ENCODE data around the gene SOAT2. TPM values are rescaled to one million over a fixed set of nuclear protein-coding genes. Genes with fewer than 3 reads are reported as not detected.
A peak's percentile ranks its signal among the peaks of the same experiment; 100 is the strongest.

The SOAT2 gene
- total RNA-seq, 5 donors from 2014 or later (not counting 1 experiment from before 2014, with no cell fraction given), result 0.82 to 1.6 (median 0.89) TPM

GRCh38 chr12:53074999-53075370 is 28.3 kb upstream of the SOAT2 start:
- H3K4me1 ChIP-seq (ENCODE audit: control insufficient read depth in 1 of 2, extremely low read depth in 1 of 2, insufficient read depth in 2 of 2, low read length in 2 of 2), result peaks cover 4 to 31% of the 10 kb centered on the region in 2 experiments
- Mint-ChIP-seq H3K4me3 (no peak overlapping the region), H3K36me3 (peaks cover 42% of the 10 kb centered on the region), H3K9me3 (no peaks in the 10 kb centered on the region), H3K27ac (no peak overlapping the region), H3K4me1 (peaks cover 57 to 61% (median 60%) of the 10 kb centered on the region in 3 donors), H3K27me3 (no peaks in the 10 kb centered on the region)
- WGBS (ENCODE audit: insufficient coverage), result 86% methylated on average over 3 of the region's 3 CpGs
- H3K4me3 ChIP-seq (ENCODE audit: control insufficient read depth in 1 of 2, extremely low read depth in 1 of 2, low read length in 1 of 2), result no peak overlapping the region
- H3K27me3 ChIP-seq (replicated peaks in 1 of 2; ENCODE audit: control insufficient read depth in 2 of 2, extremely low read depth in 1 of 2, insufficient read depth in 2 of 2, low read length in 1 of 2), result no peaks in the 10 kb centered on the region
- peaks cover 3 to 65% of the 10 kb centered on the region in 2 donors for H3K36me3 ChIP-seq (ENCODE audit: control insufficient read depth in 2 of 2, extremely low read depth in 1 of 2, insufficient read depth in 1 of 2, low read length in 1 of 2)
- POLR2A ChIA-PET, result interaction anchor here in 1 of 2 donors (0.6 kb wide), 1 partner anchor 13 kb away, joined by 3 read pairs; no protein-coding TSS in a partner anchor
- H3K27ac ChIP-seq (ENCODE audit: low read length), result no peak overlapping the region
- CTCF ChIA-PET, result no interaction called here
- no peak for DNase-seq
- ATAC-seq (replicated peaks in 1 of 4), result no peak
- H3K9me3 ChIP-seq, result no peaks in the 10 kb centered on the region

GRCh38 chr12:53076461-53076860 is 26.8 kb upstream of the SOAT2 start:
- ChIA-PET POLR2A (no interaction called here), CTCF (interaction anchor here in 1 of 2 donors (1.5 kb wide), 1 partner anchor 11 kb away, joined by 7 read pairs; no protein-coding TSS in a partner anchor)
- no peak overlapping the region for H3K4me3 Mint-ChIP-seq
- ATAC-seq (replicated peaks in 1 of 4) (no peak), DNase-seq (no peak)
- no peaks in the 10 kb centered on the region for H3K9me3 Mint-ChIP-seq
- Histone ChIP-seq H3K4me1 (ENCODE audit: control insufficient read depth in 1 of 2, extremely low read depth in 1 of 2, insufficient read depth in 2 of 2, low read length in 2 of 2) (peaks cover 5 to 36% of the 10 kb centered on the region in 2 experiments), H3K27me3 (replicated peaks in 1 of 2; ENCODE audit: control insufficient read depth in 2 of 2, extremely low read depth in 1 of 2, insufficient read depth in 2 of 2, low read length in 1 of 2) (no peaks in the 10 kb centered on the region), H3K27ac (ENCODE audit: low read length) (no peak overlapping the region), H3K4me3 (ENCODE audit: control insufficient read depth in 1 of 2, extremely low read depth in 1 of 2, low read length in 1 of 2) (no peak overlapping the region), H3K36me3 (ENCODE audit: control insufficient read depth in 2 of 2, extremely low read depth in 1 of 2, insufficient read depth in 1 of 2, low read length in 1 of 2) (peaks cover 3 to 50% of the 10 kb centered on the region in 2 donors), H3K9me3 (no peaks in the 10 kb centered on the region)
- peaks cover 61 to 65% (median 63%) of the 10 kb centered on the region in 3 donors for H3K4me1 Mint-ChIP-seq
- WGBS (ENCODE audit: insufficient coverage), result 100% methylated on average over 3 of the region's 3 CpGs
- H3K27me3 Mint-ChIP-seq, result no peaks in the 10 kb centered on the region
- H3K36me3 Mint-ChIP-seq, result peaks cover 37% of the 10 kb centered on the region
- H3K27ac Mint-ChIP-seq, result peak overlapping the region in 1 of 2 donors; percentile 59

GRCh38 chr12:53077030-53077429 is 26.3 kb upstream of the SOAT2 start:
- Histone ChIP-seq H3K4me3 (ENCODE audit: control insufficient read depth in 1 of 2, extremely low read depth in 1 of 2, low read length in 1 of 2) (no peak overlapping the region), H3K4me1 (ENCODE audit: control insufficient read depth in 1 of 2, extremely low read depth in 1 of 2, insufficient read depth in 2 of 2, low read length in 2 of 2) (peaks cover 5 to 36% of the 10 kb centered on the region in 2 experiments), H3K36me3 (ENCODE audit: control insufficient read depth in 2 of 2, extremely low read depth in 1 of 2, insufficient read depth in 1 of 2, low read length in 1 of 2) (peaks cover 3 to 45% of the 10 kb centered on the region in 2 donors), H3K9me3 (no peaks in the 10 kb centered on the region), H3K27me3 (replicated peaks in 1 of 2; ENCODE audit: control insufficient read depth in 2 of 2, extremely low read depth in 1 of 2, insufficient read depth in 2 of 2, low read length in 1 of 2) (peaks cover 0 to 3% of the 10 kb centered on the region in 2 experiments), H3K27ac (ENCODE audit: low read length) (no peak overlapping the region)
- Mint-ChIP-seq H3K27me3 (no peaks in the 10 kb centered on the region), H3K4me3 (peak overlapping the region; percentile 89 to 90 (median 90)), H3K9me3 (no peaks in the 10 kb centered on the region), H3K27ac (peak overlapping the region; percentile 37 to 59), H3K4me1 (peaks cover 59 to 65% (median 60%) of the 10 kb centered on the region in 3 donors), H3K36me3 (peaks cover 33% of the 10 kb centered on the region)
- WGBS (ENCODE audit: insufficient coverage), result no CpG with 5 or more reads among the region's 8 CpGs
- ChIA-PET CTCF (interaction anchor here (1.1 to 4.1 kb wide), 3 partner anchors 11 to 31 kb away, joined by 3 to 32 read pairs (median 4); no protein-coding TSS in a partner anchor), POLR2A (no interaction called here)
- DNase-seq (no peak), ATAC-seq (replicated peaks in 1 of 4) (no peak)

GRCh38 chr12:53078425-53079225 is 24.7 kb upstream of the SOAT2 start:
- H3K36me3 Mint-ChIP-seq, result peaks cover 22% of the 10 kb centered on the region
- peak overlapping the region; percentile 55 for H3K27ac ChIP-seq (ENCODE audit: low read length)
- H3K4me1 Mint-ChIP-seq, result peaks cover 52 to 65% (median 53%) of the 10 kb centered on the region in 3 donors

GRCh38 chr12:53079226-53080117 is 23.8 kb upstream of the SOAT2 start, which contains the start of gene SPRYD3:
Gene SPRYD3, minus strand, starts transcription at chr12:53079390. Its CDS starts 57 bp downstream, at chr12:53079333.
- DNase-seq (peak; percentile 90 to 99 (median 95)), ATAC-seq (replicated peaks in 1 of 4) (peak; percentile 96 to 98 (median 96))
- Histone ChIP-seq H3K36me3 (ENCODE audit: control insufficient read depth in 2 of 2, extremely low read depth in 1 of 2, insufficient read depth in 1 of 2, low read length in 1 of 2) (peaks cover 3 to 23% of the 10 kb centered on the region in 2 donors), H3K27me3 (replicated peaks in 1 of 2; ENCODE audit: control insufficient read depth in 2 of 2, extremely low read depth in 1 of 2, insufficient read depth in 2 of 2, low read length in 1 of 2) (peaks cover 0 to 7% of the 10 kb centered on the region in 2 experiments), H3K4me3 (ENCODE audit: control insufficient read depth in 1 of 2, extremely low read depth in 1 of 2, low read length in 1 of 2) (peak within 1 kb of the TSS; percentile 74 to 90), H3K4me1 (ENCODE audit: control insufficient read depth in 1 of 2, extremely low read depth in 1 of 2, insufficient read depth in 2 of 2, low read length in 2 of 2) (peaks cover 5 to 36% of the 10 kb centered on the region in 2 experiments), H3K9me3 (no peaks in the 10 kb centered on the region), H3K27ac (ENCODE audit: low read length) (peak within 1 kb of the TSS; percentile 75)
- Mint-ChIP-seq H3K27ac (peak within 1 kb of the TSS; percentile 91 to 97), H3K9me3 (no peaks in the 10 kb centered on the region), H3K36me3 (peaks cover 15% of the 10 kb centered on the region), H3K4me1 (peaks cover 46 to 57% (median 47%) of the 10 kb centered on the region in 3 donors), H3K27me3 (no peaks in the 10 kb centered on the region), H3K4me3 (peak within 1 kb of the TSS; percentile 89 to 90 (median 90))
- whole genome bisulfite sequencing (ENCODE audit: insufficient coverage), result 4% methylated on average over 61 of the region's 67 CpGs
- POLR2A ChIA-PET, result interaction anchor here (0.6 to 1.2 kb wide), 6 partner anchors 19 to 1008 kb away, joined by 3 to 8 read pairs (median 4); partner anchors contain the start of gene EIF4B (in 1 of the 2)
- CTCF ChIA-PET, result interaction anchor here (0.6 to 4.1 kb wide), 16 partner anchors 9 to 1054 kb away, joined by 3 to 32 read pairs (median 4); partner anchors contain the start of genes AAAS (in 1 of the 2), EIF4B (in 1 of the 2), PFDN5 (in 1 of the 2) and SOAT2 (in 1 of the 2)

More at GRCh38 chr12:53078425-53079225, 24.7 kb upstream of the SOAT2 start:
- ChIA-PET CTCF (interaction anchor here (0.6 to 4.1 kb wide), 15 partner anchors 9 to 1053 kb away, joined by 3 to 32 read pairs (median 5); partner anchors contain the start of genes AAAS (in 1 of the 2) and SOAT2 (in 1 of the 2)), POLR2A (interaction anchor here (0.6 to 1.2 kb wide), 6 partner anchors 20 to 1007 kb away, joined by 3 to 8 read pairs (median 4); partner anchors contain the start of gene EIF4B (in 1 of the 2))
- Histone ChIP-seq H3K4me3 (ENCODE audit: control insufficient read depth in 1 of 2, extremely low read depth in 1 of 2, low read length in 1 of 2) (peak overlapping the region; percentile 69 to 90), H3K4me1 (ENCODE audit: control insufficient read depth in 1 of 2, extremely low read depth in 1 of 2, insufficient read depth in 2 of 2, low read length in 2 of 2) (peaks cover 5 to 36% of the 10 kb centered on the region in 2 experiments), H3K9me3 (no peaks in the 10 kb centered on the region), H3K36me3 (ENCODE audit: control insufficient read depth in 2 of 2, extremely low read depth in 1 of 2, insufficient read depth in 1 of 2, low read length in 1 of 2) (peaks cover 3 to 30% of the 10 kb centered on the region in 2 donors), H3K27me3 (replicated peaks in 1 of 2; ENCODE audit: control insufficient read depth in 2 of 2, extremely low read depth in 1 of 2, insufficient read depth in 2 of 2, low read length in 1 of 2) (peaks cover 0 to 7% of the 10 kb centered on the region in 2 experiments)
- peak; percentile 35 to 44 (median 36) for ATAC-seq (replicated peaks in 1 of 4)
- H3K4me3 Mint-ChIP-seq, result peak overlapping the region; percentile 89 to 90 (median 90)
- WGBS (ENCODE audit: insufficient coverage), result 0% methylated on average over 14 of the region's 25 CpGs
- peak overlapping the region; percentile 91 to 97 for H3K27ac Mint-ChIP-seq
- no peaks in the 10 kb centered on the region for H3K27me3 Mint-ChIP-seq
- DNase-seq, result peak in 31 of 35 experiments; percentile 34 to 68 (median 51)
- no peaks in the 10 kb centered on the region for H3K9me3 Mint-ChIP-seq
